ENCODE data around the gene FABP3. TPM values are rescaled to one million over a fixed set of nuclear protein-coding genes. Genes with fewer than 3 reads are reported as not detected.

FABP3 gene
- total RNA-seq, 4 donors from 2014 or later, result 17.8 to 43.2 (median 18.8) TPM; not detected in 1

DNA sequence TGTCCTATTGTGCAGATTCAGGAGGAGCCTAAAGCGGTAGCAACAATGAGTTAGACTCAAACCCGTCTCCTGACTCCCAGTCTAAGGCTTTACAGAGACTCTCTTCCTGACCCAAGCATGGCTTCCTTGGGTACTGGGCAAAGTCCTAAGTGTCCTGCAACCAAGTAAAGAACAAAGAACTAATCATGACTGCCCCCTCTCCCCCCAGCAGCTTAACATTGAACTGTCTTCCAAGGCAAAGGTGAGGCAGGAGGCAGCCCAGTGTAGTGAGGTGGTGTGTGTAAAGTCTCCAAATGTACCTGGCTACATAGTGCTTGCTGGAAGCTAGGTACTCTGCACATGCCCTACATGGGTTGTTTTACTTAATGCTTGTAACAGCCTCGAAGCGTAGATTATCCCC, 2.3 kb downstream of the FABP3 start:
- TF ChIP-seq, protein P1, sequence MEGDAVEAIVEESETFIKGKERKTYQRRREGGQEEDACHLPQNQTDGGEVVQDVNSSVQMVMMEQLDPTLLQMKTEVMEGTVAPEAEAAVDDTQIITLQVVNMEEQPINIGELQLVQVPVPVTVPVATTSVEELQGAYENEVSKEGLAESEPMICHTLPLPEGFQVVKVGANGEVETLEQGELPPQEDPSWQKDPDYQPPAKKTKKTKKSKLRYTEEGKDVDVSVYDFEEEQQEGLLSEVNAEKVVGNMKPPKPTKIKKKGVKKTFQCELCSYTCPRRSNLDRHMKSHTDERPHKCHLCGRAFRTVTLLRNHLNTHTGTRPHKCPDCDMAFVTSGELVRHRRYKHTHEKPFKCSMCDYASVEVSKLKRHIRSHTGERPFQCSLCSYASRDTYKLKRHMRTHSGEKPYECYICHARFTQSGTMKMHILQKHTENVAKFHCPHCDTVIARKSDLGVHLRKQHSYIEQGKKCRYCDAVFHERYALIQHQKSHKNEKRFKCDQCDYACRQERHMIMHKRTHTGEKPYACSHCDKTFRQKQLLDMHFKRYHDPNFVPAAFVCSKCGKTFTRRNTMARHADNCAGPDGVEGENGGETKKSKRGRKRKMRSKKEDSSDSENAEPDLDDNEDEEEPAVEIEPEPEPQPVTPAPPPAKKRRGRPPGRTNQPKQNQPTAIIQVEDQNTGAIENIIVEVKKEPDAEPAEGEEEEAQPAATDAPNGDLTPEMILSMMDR (IDR thresholded peaks at IDR 0.05; ENCODE audit: low read depth), result no peak

DNA sequence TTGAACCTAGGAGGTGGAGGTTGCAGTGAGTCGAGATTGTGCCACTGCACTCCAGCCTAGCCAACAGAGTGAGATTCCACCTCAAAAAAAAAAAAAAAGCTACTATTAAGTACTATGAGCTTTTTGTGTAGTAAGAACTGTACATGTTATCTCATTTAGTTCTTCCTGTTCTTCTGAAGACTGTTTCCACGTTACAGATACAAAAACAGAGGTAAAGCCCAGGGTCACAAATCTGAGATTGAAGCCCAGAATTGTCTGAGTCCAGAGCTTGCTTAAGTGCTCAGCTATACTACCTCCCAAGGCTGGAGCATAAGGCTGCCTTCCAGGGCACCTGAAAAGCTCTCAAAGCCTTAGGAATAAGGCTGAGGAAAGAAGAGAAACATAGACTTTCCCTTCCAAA, 2.9 kb downstream of the FABP3 start:
- TF ChIP-seq, protein P1 (IDR thresholded peaks at IDR 0.05; ENCODE audit: low read depth), result no peak

DNA sequence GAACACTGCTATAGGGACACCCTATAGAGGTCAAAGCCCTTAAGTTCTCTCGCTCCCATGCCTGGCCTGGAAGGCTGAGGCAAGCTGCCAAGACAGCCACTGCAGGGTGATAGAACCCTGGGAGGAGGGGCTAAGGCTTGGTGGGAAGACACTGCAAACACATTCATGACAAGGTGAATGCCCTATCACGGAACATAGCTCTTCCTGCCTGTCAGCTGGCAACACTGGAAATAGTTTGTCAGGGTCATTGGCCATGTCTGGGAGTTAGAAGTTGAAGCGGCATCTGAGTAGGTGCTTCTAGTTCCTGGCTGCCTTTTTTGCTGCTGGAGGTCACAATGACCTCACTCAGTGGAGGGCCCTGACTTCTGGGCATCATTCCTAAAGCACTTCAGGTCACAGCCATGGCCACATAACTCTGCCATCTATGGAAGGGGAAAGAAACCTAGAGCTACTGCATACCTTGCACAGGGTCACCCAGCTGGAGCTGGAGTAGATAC, 4.2 kb downstream of the FABP3 start:
- TF ChIP-seq, protein P1 (IDR thresholded peaks at IDR 0.05; ENCODE audit: low read depth), result no peak

DNA sequence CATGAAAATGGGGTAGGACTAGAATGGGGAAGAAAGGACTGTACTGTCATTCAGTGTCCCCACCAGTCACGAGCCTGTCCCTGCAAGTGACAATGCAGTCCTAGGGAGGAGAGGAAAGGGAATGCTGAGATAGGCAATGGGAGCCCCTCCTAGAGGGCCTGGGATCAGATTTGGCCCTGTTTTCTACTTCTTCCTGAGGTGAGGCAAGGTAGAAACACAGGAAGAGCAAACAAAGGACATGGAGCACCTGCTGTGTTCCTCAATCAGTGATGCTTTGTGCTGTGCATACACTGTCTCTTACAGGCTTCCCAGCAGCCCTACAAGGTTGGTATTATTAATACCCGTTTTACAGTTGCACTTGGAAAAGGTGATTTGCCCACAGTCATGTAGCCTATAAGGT, 6.1 kb downstream of the FABP3 start:
- TF ChIP-seq, protein P1 (IDR thresholded peaks at IDR 0.05; ENCODE audit: low read depth), result no peak

DNA sequence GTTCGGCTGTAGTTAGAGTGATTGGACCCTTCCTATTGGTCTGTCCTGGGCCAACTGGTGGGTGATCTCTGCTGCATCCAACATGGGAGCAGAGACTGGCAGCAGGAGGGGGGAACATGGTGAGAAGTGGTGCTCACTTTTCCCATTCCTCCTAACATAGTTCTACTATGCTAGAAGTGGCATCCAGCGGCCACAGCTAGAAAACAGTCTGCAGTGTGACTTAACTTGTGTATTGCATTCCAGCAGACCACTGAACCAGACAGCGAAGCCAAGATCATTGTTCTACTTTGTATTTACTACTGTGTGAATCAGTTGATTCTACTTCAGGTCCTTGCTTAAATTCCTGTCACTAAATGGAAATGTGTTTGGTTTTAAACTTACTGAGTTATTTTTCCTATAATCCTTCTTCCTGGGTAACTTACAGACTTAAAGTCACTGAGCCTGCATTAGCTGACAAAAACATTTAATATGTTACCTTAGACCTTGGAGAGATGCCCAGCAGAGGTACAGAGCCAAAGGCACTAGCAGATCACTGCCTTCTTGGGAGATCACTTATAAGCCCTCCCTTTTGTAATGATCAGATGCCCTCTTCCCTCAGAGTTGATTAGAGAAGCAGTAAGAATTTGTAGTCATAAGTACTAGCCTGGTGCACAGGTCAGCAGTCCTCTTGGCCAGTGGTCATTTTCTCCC, 8.2 kb downstream of the FABP3 start:
- TF ChIP-seq, protein P1 (IDR thresholded peaks at IDR 0.05; ENCODE audit: low read depth), result no peak

- TF ChIP-seq, protein P1 (IDR thresholded peaks at IDR 0.05; ENCODE audit: low read depth), result no peak
Measured at GRCh38 chr1:31362032-31362431, 10.8 kb downstream of the FABP3 start.

GRCh38 chr1:31361607-31362006, 11.3 kb downstream of the FABP3 start:
- TF ChIP-seq, protein P1 (IDR thresholded peaks at IDR 0.05; ENCODE audit: low read depth), result no peak
